AG04450 (cell line): ENCODE data around the gene AHRR. TPM values are rescaled to one million over a fixed set of nuclear protein-coding genes. Genes with fewer than 3 reads are reported as not detected.

Experiments used
- CTCF ChIA-PET: fragments of 300-600, 350-600 bp; formaldehyde crosslinking; extraction: SDS; loops from one replicate; lab custom pipeline; 2022; ENCODE audit warnings: antibody characterized with exemption, inconsistent platforms; lab: Charles Lee
- POLR2A ChIA-PET: fragments of 350-600 bp; formaldehyde crosslinking; extraction: SDS; loops from one replicate; lab custom pipeline; 2021; ENCODE audit warnings: antibody characterized with exemption, inconsistent platforms; lab: Yijun Ruan, JAX
- DNase-seq: peaks from one replicate; pipeline ENCODE4 v3.0.0-alpha.2; 2011; ENCODE audit warnings: low read depth, low spot score
- H3K27ac ChIP-seq: one replicate; pipeline ENCODE4 v1.5.1; 2012; ENCODE audit warnings: low read depth, low read length, control low read depth
- H3K27me3 ChIP-seq: one replicate; pipeline ENCODE4 v1.6.0; 2012; ENCODE audit warnings: low read length; ENCODE audit not compliant: control insufficient read depth, insufficient read depth
- H3K4me3 ChIP-seq: 2 replicates; pipeline ENCODE4 v1.5.1; 2011; ENCODE audit warnings: mild to moderate bottlenecking, low read depth, low read length, control low read depth
- H3K9me3 ChIP-seq: 2 replicates; pipeline ENCODE4 v1.5.1; 2012; ENCODE audit warnings: low read length; ENCODE audit not compliant: control insufficient read depth, insufficient read depth
- CTCF ChIP-seq: IDR thresholded peaks from 2 replicates; pipeline ENCODE4 v1.5.1; 2011; ENCODE audit warnings: low read depth, low read length, control low read depth, inconsistent platforms
- polyA plus RNA-seq: library from polyadenylated mRNA; depleted of rRNA; stranded (reverse); fragments of >200 nt; gene quantifications from 2 replicates; pipeline ENCODE4 v1.2.3, GENCODE V29; 2011

The AHRR gene
- polyA plus RNA-seq, 1 experiment: 22.3 TPM

- no peak for TF ChIP-seq CTCF
- Histone ChIP-seq H3K27me3 (no peaks in the 10 kb centered on the region), H3K27ac (no peak overlapping the region), H3K9me3 (no peaks in the 10 kb centered on the region; the same call in 1 of the 2 replicates), H3K4me3 (no peak overlapping the region)
- ChIA-PET CTCF (no interaction called here), POLR2A (no interaction called here)
- DNase-seq: no peak
Observed at GRCh38 chr5:464446-464842, 142.9 kb downstream of the AHRR start.

GRCh38 chr5:464843-465590 lies 143.5 kb downstream of the AHRR start:
- POLR2A ChIA-PET: no interaction called here
- DNase-seq: no peak
- CTCF ChIA-PET: no interaction called here
- Histone ChIP-seq H3K27ac (no peak overlapping the region), H3K4me3 (no peak overlapping the region), H3K9me3 (no peaks in the 10 kb centered on the region; the same call in 1 of the 2 replicates), H3K27me3 (no peaks in the 10 kb centered on the region)
- no peak for TF ChIP-seq CTCF

- Histone ChIP-seq H3K4me3 (no peak overlapping the region), H3K9me3 (no peaks in the 10 kb centered on the region; the same call in 1 of the 2 replicates), H3K27ac (no peak overlapping the region), H3K27me3 (no peaks in the 10 kb centered on the region)
- no peak for DNase-seq
- TF ChIP-seq CTCF: no peak
- ChIA-PET POLR2A (no interaction called here), CTCF (no interaction called here)
Observed at GRCh38 chr5:465591-466403, 144.3 kb downstream of the AHRR start.

GRCh38 chr5:466661-467310 lies 145.3 kb downstream of the AHRR start:
- no peak for TF ChIP-seq CTCF
- no peaks in the 10 kb centered on the region; the same call in 1 of the 2 replicates for H3K9me3 ChIP-seq
- DNase-seq: no peak
- no peak overlapping the region for H3K27ac ChIP-seq
- no peaks in the 10 kb centered on the region for H3K27me3 ChIP-seq
- POLR2A ChIA-PET: no interaction called here
- H3K4me3 ChIP-seq: no peak overlapping the region
- CTCF ChIA-PET: no interaction called here
